Neural progenitor cell (in vitro differentiated cells): ENCODE data around the gene SACS. TPM values are rescaled to one million over a fixed set of nuclear protein-coding genes. Genes with fewer than 3 reads are reported as not detected.

Experiments used
- DNase-seq: peaks from one replicate; pipeline ENCODE4 v3.0.0-alpha.2; 2016; ENCODE audit warnings: low spot score
- H2AFZ ChIP-seq: fragments of 200-600 bp; sonication (generic); replicated peaks from 2 replicates; pipeline ENCODE4 v1.6.1; 2016; ENCODE audit warnings: antibody characterized with exemption
- H3F3A ChIP-seq: fragments of 200-600 bp; sonication (generic); 2 replicates; pipeline ENCODE4 v1.6.1; 2016; ENCODE audit warnings: antibody characterized with exemption, low read depth
- H3K27ac ChIP-seq: fragments of 200-600 bp; sonication (generic); 2 replicates; pipeline ENCODE4 v1.5.1; 2016; ENCODE audit warnings: mild to moderate bottlenecking
- H3K27me3 ChIP-seq: fragments of 200-600 bp; sonication (generic); 2 replicates; pipeline ENCODE4 v1.6.1; 2016; ENCODE audit warnings: mild to moderate bottlenecking, moderate library complexity
- H3K36me3 ChIP-seq: fragments of 200-600 bp; sonication (generic); 2 replicates; pipeline ENCODE4 v1.5.1; 2016
- H3K4me1 ChIP-seq: fragments of 200-600 bp; sonication (generic); 2 replicates; pipeline ENCODE4 v1.6.1; 2016; ENCODE audit warnings: mixed run types
- H3K4me2 ChIP-seq: fragments of 200-600 bp; sonication (generic); 2 replicates; pipeline ENCODE4 v1.6.1; 2016
- H3K4me3 ChIP-seq: fragments of 200-600 bp; sonication (generic); 2 replicates; pipeline ENCODE4 v1.5.1; 2016
- H3K79me2 ChIP-seq: fragments of 200-600 bp; sonication (generic); 2 replicates; pipeline ENCODE4 v1.6.1; 2016; ENCODE audit warnings: low read depth
- H3K9ac ChIP-seq: fragments of 200-600 bp; sonication (generic); 2 replicates; pipeline ENCODE4 v1.6.1; 2016
- H3K9me3 ChIP-seq: fragments of 200-600 bp; sonication (generic); 2 replicates; pipeline ENCODE4 v1.5.1; 2016; ENCODE audit warnings: low read depth
- H4K20me1 ChIP-seq: fragments of 200-600 bp; sonication (generic); 2 replicates; pipeline ENCODE4 v1.6.1; 2016; ENCODE audit warnings: low read depth
- H3K27ac Mint-ChIP-seq: 3 replicates; pipeline ENCODE4 v1.8.0; 2021; ENCODE audit warnings: mixed read lengths
- H3K27me3 Mint-ChIP-seq: 2 replicates; pipeline ENCODE4 v1.8.0; 2022; ENCODE audit warnings: low read depth, mild to moderate bottlenecking, inconsistent platforms, moderate library complexity, mixed read lengths; ENCODE audit not compliant: insufficient read depth
- H3K36me3 Mint-ChIP-seq: 3 replicates; pipeline ENCODE4 v1.8.0; 2021; ENCODE audit warnings: mixed read lengths
- H3K4me1 Mint-ChIP-seq: 3 replicates; pipeline ENCODE4 v1.8.0; 2021; ENCODE audit warnings: mixed read lengths
- H3K4me3 Mint-ChIP-seq: 3 replicates; pipeline ENCODE4 v1.8.0; 2021; ENCODE audit warnings: mild to moderate bottlenecking, moderate library complexity, mixed read lengths
- H3K9me3 Mint-ChIP-seq: 3 replicates; pipeline ENCODE4 v1.8.0; 2020; ENCODE audit warnings: mixed read lengths
- CTCF ChIP-seq: fragments of 200-600 bp; sonication (generic); IDR thresholded peaks from 2 replicates; pipeline ENCODE4 v1.5.1; 2017; ENCODE audit warnings: antibody characterized with exemption, mild to moderate bottlenecking
- EZH2 ChIP-seq: fragments of 200-600 bp; sonication (generic); IDR thresholded peaks from 2 replicates; pipeline ENCODE4 v1.6.1; 2017; ENCODE audit warnings: antibody characterized with exemption, mild to moderate bottlenecking, moderate library complexity
- EZH2phosphoT487 ChIP-seq: fragments of 200-600 bp; sonication (generic); IDR thresholded peaks from 2 replicates; pipeline ENCODE4 v1.6.1; 2017; ENCODE audit warnings: antibody characterized with exemption
- total RNA-seq: library from RNA; depleted of rRNA; stranded (reverse); fragments of >200 nt; gene quantifications from 2 replicates; pipeline ENCODE4 v1.2.3, GENCODE V29; 2015; ENCODE audit warnings: low replicate concordance

Gene SACS
- total RNA-seq, 1 donor from 2014 or later, result 77.7 TPM

DNA sequence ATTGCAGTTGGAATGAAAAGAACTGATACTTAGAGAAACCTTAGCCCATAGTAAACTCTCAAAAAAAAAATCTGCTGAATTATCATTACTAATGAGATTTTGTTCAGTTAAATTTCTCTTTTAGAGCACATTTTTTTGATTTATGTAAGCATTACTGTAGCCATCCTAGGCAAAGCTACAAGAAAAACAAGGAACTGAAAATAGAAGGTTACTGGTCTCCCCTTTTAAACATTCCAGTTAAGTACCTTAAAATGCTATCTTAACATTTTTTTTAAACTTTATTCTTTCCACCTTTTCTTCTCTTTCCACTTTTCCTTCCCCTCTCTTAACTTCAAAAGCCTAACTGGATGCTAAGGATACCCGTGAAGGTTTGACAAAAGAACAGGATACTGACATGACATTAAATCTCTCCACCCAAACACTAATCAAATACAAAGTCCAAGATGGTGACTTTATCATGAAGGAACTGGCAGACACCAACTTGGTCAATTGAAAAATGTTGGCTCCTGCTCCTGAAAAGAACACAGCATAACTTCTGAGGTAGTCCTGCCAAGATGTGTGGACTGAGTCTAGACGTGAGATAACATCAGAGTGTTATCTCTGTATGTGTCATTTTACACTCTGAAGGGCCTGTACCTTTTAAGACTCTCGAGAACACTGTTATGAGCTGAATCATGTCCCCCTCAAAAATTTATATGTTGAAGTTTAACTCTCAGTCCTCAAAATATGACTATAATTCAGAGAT is 29.5 kb upstream of the SACS start:
- peaks cover 6% of the 10 kb centered on the region for H3K9me3 Mint-ChIP-seq
- Histone ChIP-seq H3F3A (peaks cover 20% of the 10 kb centered on the region), H2AFZ (no peak overlapping the region), H3K4me1 (peaks cover 3% of the 10 kb centered on the region), H3K9ac (no peak overlapping the region), H3K79me2 (no peaks in the 10 kb centered on the region), H3K27ac (no peak overlapping the region), H3K36me3 (no peaks in the 10 kb centered on the region), H3K9me3 (no peaks in the 10 kb centered on the region), H3K4me3 (no peak overlapping the region), H3K4me2 (no peak overlapping the region), H4K20me1 (no peaks in the 10 kb centered on the region), H3K27me3 (peaks cover 19% of the 10 kb centered on the region)
- H3K36me3 Mint-ChIP-seq, result no peaks in the 10 kb centered on the region
- peaks cover 7% of the 10 kb centered on the region for H3K4me1 Mint-ChIP-seq
- TF ChIP-seq CTCF (no peak), EZH2phosphoT487 (no peak), EZH2 (no peak)
- no peak for DNase-seq
- H3K4me3 Mint-ChIP-seq, result no peak overlapping the region
- H3K27me3 Mint-ChIP-seq, result peaks cover 3% of the 10 kb centered on the region
- no peak overlapping the region for H3K27ac Mint-ChIP-seq

DNA sequence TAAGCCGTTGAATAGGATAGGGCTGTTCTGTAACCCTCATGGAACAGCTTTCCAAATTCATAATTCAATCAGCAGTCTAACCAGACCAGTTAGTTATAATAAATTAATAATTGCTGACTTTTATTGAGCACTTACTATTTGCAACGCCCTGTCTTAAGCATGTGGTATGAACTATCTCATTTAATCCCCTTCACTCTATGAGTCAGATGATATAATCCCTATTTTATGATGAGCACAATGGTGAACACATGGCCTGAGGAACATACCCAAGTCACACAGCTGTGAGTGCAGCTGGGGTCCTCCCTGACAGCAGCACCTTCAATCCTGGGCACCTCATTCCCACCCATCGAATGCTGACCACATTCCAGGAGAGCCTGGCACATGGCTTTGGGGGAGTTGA is 28.0 kb upstream of the SACS start:
- H3K36me3 Mint-ChIP-seq, result no peaks in the 10 kb centered on the region
- no peak overlapping the region for H3K27ac Mint-ChIP-seq
- TF ChIP-seq EZH2 (no peak), EZH2phosphoT487 (no peak), CTCF (no peak)

GRCh38 chr13:23460921-23461320 is 27.4 kb upstream of the SACS start:
- H3K9ac ChIP-seq, result no peak overlapping the region
- Mint-ChIP-seq H3K4me3 (no peak overlapping the region), H3K27me3 (peaks cover under 1% of the 10 kb centered on the region), H3K4me1 (peaks cover under 1% of the 10 kb centered on the region), H3K9me3 (peaks cover 6% of the 10 kb centered on the region), H3K27ac (no peak overlapping the region), H3K36me3 (no peaks in the 10 kb centered on the region)
- no peaks in the 10 kb centered on the region for H3K4me1 ChIP-seq
- no peak overlapping the region for H2AFZ ChIP-seq
- H3K79me2 ChIP-seq, result no peaks in the 10 kb centered on the region
- peaks cover 6% of the 10 kb centered on the region for H3F3A ChIP-seq
- DNase-seq, result no peak
- no peak for TF ChIP-seq EZH2
- no peak for TF ChIP-seq EZH2phosphoT487
- TF ChIP-seq CTCF, result no peak
- no peaks in the 10 kb centered on the region for H4K20me1 ChIP-seq
- no peak overlapping the region for H3K27ac ChIP-seq
- no peaks in the 10 kb centered on the region for H3K36me3 ChIP-seq
- H3K4me2 ChIP-seq, result no peak overlapping the region
- no peaks in the 10 kb centered on the region for H3K9me3 ChIP-seq
- H3K4me3 ChIP-seq, result no peak overlapping the region
- peaks cover 17% of the 10 kb centered on the region for H3K27me3 ChIP-seq

More for the DNA sequence above, 28.0 kb upstream of the SACS start:
- DNase-seq, result no peak
- H3K4me1 Mint-ChIP-seq, result peaks cover 3% of the 10 kb centered on the region
- peaks cover 6% of the 10 kb centered on the region for H3K9me3 Mint-ChIP-seq
- Histone ChIP-seq H2AFZ (no peak overlapping the region), H3K36me3 (no peaks in the 10 kb centered on the region), H3K79me2 (no peaks in the 10 kb centered on the region), H3K4me3 (no peak overlapping the region), H3F3A (peaks cover 11% of the 10 kb centered on the region), H3K4me1 (no peaks in the 10 kb centered on the region), H3K9me3 (no peaks in the 10 kb centered on the region), H3K27me3 (peaks cover 19% of the 10 kb centered on the region), H3K4me2 (no peak overlapping the region), H3K9ac (no peak overlapping the region), H3K27ac (no peak overlapping the region), H4K20me1 (no peaks in the 10 kb centered on the region)
- H3K27me3 Mint-ChIP-seq, result peaks cover 3% of the 10 kb centered on the region
- H3K4me3 Mint-ChIP-seq, result no peak overlapping the region
